SH-SY5Y (cell line): ENCODE measurements around the gene SPEF1.

ENCODE experiments used
- GATA2 ChIP-seq: IDR thresholded peaks from 2 replicates; pipeline ENCODE4 v1.6.1; 2011; ENCODE audit warnings: mild to moderate bottlenecking, low read depth, low read length
- GATA3 ChIP-seq: IDR thresholded peaks from 2 replicates; pipeline ENCODE4 v1.6.1; 2011; ENCODE audit warnings: low read depth, mild to moderate bottlenecking, low read length, moderate library complexity

GRCh38 chr20:3796477-3797225 is 15.4 kb upstream of the SPEF1 start:
- TF ChIP-seq GATA2, result no peak
- no peak for TF ChIP-seq GATA3
